Liver (tissue), 9 donors: ENCODE data around the gene ZNF835. TPM values are rescaled to one million over a fixed set of nuclear protein-coding genes. Genes with fewer than 3 reads are reported as not detected.

Experiments used
- DNase-seq: peaks from one replicate; pipeline ENCODE4 v3.0.0-alpha.2; 2017; ENCODE audit warnings: low spot score
- H3K27ac ChIP-seq, 2 donors: one replicate each; pipeline ENCODE4 v1.7.0; 2013; ENCODE audit warnings: inconsistent platforms in 2 of 2, low read length in 2 of 2, control low read depth in 1 of 2, low read depth in 1 of 2, mild to moderate bottlenecking in 1 of 2
- H3K27me3 ChIP-seq, 4 donors: one replicate each; pipeline versions ENCODE4 v1.6.1 to v1.7.0; 2013; ENCODE audit warnings: low read length in 3 of 4, inconsistent platforms in 1 of 4, mild to moderate bottlenecking in 1 of 4, moderate library complexity in 1 of 4; ENCODE audit not compliant: control insufficient read depth in 4 of 4, insufficient read depth in 4 of 4
- H3K36me3 ChIP-seq, 4 donors: one replicate each; pipeline versions ENCODE4 v1.6.1 to v1.7.0; 2013; ENCODE audit warnings: low read length in 3 of 4, mild to moderate bottlenecking in 3 of 4, low read depth in 1 of 4, moderate library complexity in 1 of 4; ENCODE audit not compliant: control insufficient read depth in 4 of 4, insufficient read depth in 3 of 4
- H3K4me1 ChIP-seq, 4 donors: one replicate each; pipeline versions ENCODE4 v1.6.1 to v1.7.0; 2013; ENCODE audit warnings: low read length in 3 of 4, mild to moderate bottlenecking in 3 of 4, moderate library complexity in 1 of 4; ENCODE audit not compliant: control insufficient read depth in 4 of 4, insufficient read depth in 4 of 4
- H3K4me3 ChIP-seq, 3 donors: one replicate each; pipeline versions ENCODE4 v1.6.1 to v1.7.0; 2013; ENCODE audit warnings: low read length in 3 of 3, control low read depth in 1 of 3, low read depth in 1 of 3, mild to moderate bottlenecking in 1 of 3
- H3K9ac ChIP-seq, 2 donors: one replicate each; pipeline ENCODE4 v1.7.0; 2013; ENCODE audit warnings: low read length in 2 of 2, mild to moderate bottlenecking in 2 of 2, moderate library complexity in 2 of 2, control low read depth in 1 of 2, low read depth in 1 of 2
- H3K9me3 ChIP-seq, 4 donors: one replicate each; pipeline versions ENCODE4 v1.6.1 to v1.7.0; 2013; ENCODE audit warnings: low read length in 3 of 4; ENCODE audit not compliant: control insufficient read depth in 4 of 4
- CTCF ChIP-seq: fragments of 150-350 bp; IDR thresholded peaks from 2 replicates; pipeline ENCODE4 v1.5.1; 2017; ENCODE audit warnings: improper control_type of control experiment, low read depth, low read length; ENCODE audit not compliant: missing input control
- EGR1 ChIP-seq, 2 donors: IDR thresholded peaks; 2 replicates each; pipeline ENCODE4 v1.6.1; 2016 to 2018; ENCODE audit warnings: antibody characterized with exemption in 2 of 2, low read depth in 2 of 2
- FOXA1 ChIP-seq: IDR thresholded peaks from 2 replicates; pipeline ENCODE4 v1.6.1; 2016; ENCODE audit warnings: antibody characterized with exemption
- FOXA2 ChIP-seq: IDR thresholded peaks from 2 replicates; pipeline ENCODE4 v1.6.1; 2016; ENCODE audit warnings: antibody characterized with exemption
- GABPA ChIP-seq, 2 donors: IDR thresholded peaks in 1 of 2; conservative IDR thresholded peaks in 1 of 2; 2 replicates each; pipeline ENCODE4 v1.6.1; 2016; ENCODE audit warnings: antibody characterized with exemption in 2 of 2, mild to moderate bottlenecking in 1 of 2, moderate library complexity in 1 of 2
- HNF4A ChIP-seq, 2 donors: conservative IDR thresholded peaks; 2 replicates each; pipeline ENCODE4 v1.6.1; 2016; ENCODE audit warnings: antibody characterized with exemption in 2 of 2, mild to moderate bottlenecking in 2 of 2
- HNF4G ChIP-seq: IDR thresholded peaks from 2 replicates; pipeline ENCODE4 v1.6.1; 2016; ENCODE audit warnings: antibody characterized with exemption
- JUND ChIP-seq, 2 donors: IDR thresholded peaks; 2 replicates each; pipeline ENCODE4 v1.6.1; 2016; ENCODE audit warnings: antibody characterized with exemption in 2 of 2
- NR2F2 ChIP-seq: IDR thresholded peaks from 2 replicates; pipeline ENCODE4 v1.6.1; 2016; ENCODE audit warnings: antibody characterized with exemption
- RAD21 ChIP-seq, 2 donors: IDR thresholded peaks; 2 replicates each; pipeline ENCODE4 v1.6.1; 2016; ENCODE audit warnings: antibody characterized with exemption in 2 of 2, mild to moderate bottlenecking in 2 of 2
- RXRA ChIP-seq, 2 donors: IDR thresholded peaks; 2 replicates each; pipeline ENCODE4 v1.6.1; 2017 to 2018; ENCODE audit warnings: antibody characterized with exemption in 2 of 2, mild to moderate bottlenecking in 1 of 2
- SP1 ChIP-seq: IDR thresholded peaks from 2 replicates; pipeline ENCODE4 v1.6.1; 2018; ENCODE audit warnings: antibody characterized with exemption, mild to moderate bottlenecking
- TAF1 ChIP-seq: conservative IDR thresholded peaks from 2 replicates; pipeline ENCODE4 v1.6.1; 2016; ENCODE audit warnings: antibody characterized with exemption, mild to moderate bottlenecking
- WGBS: extraction: QIAGEN DNeasy Blood & Tissue Kit; methylation state at CpG from one replicate; pipeline ENCODE4 v1.1.7; 2013; 5-methylcytosine and 5-hydroxymethylcytosine counted together
- polyA plus RNA-seq, 2 donors: library from polyadenylated mRNA; stranded (reverse) in 1 of 2; unstranded in 1 of 2; fragments of 200-250 nt in 1 of 2; fragments of >200 nt in 1 of 2; fragmentation: Nextera tagmentation in 1 of 2; extraction: Ambion mirVana in 1 of 2; gene quantifications; one replicate each; pipeline versions ENCODE4 v1.2.1 to v1.2.3, GENCODE V29; 2013 to 2015
- total RNA-seq, 2 donors: library from RNA; depleted of rRNA; stranded (reverse); fragments of >200 nt; gene quantifications; one replicate each; pipeline ENCODE4 v1.2.3, GENCODE V29; 2014
- TF ChIP-seq, protein P1 (sequence below): IDR thresholded peaks from 2 replicates; pipeline ENCODE4 v1.6.1; 2016; ENCODE audit warnings: antibody characterized with exemption
- TF ChIP-seq, protein P2 (sequence below): IDR thresholded peaks from 2 replicates; pipeline ENCODE4 v1.6.1; 2016; ENCODE audit warnings: antibody characterized with exemption
- TF ChIP-seq, protein P3 (sequence below): IDR thresholded peaks from 2 replicates; pipeline ENCODE4 v1.6.1; 2016; ENCODE audit warnings: antibody characterized with exemption
- TF ChIP-seq, protein P4 (sequence below): IDR thresholded peaks from 2 replicates; pipeline ENCODE4 v1.6.1; 2016; ENCODE audit warnings: antibody characterized with exemption, mild to moderate bottlenecking
- donor health status: healthy.
- donor health status: healthy.
- donor health status: healthy.
- donor health status: healthy.
- donor health status: healthy.

Gene ZNF835
- total and polyA plus RNA-seq, 4 donors, result 0.19 to 2.3 (median 0.76) TPM

- TF ChIP-seq, protein P1, sequence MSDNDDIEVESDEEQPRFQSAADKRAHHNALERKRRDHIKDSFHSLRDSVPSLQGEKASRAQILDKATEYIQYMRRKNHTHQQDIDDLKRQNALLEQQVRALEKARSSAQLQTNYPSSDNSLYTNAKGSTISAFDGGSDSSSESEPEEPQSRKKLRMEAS, result no peak
- TF ChIP-seq FOXA1 (no peak), EGR1 (IDR thresholded peaks at IDR 0.05; ENCODE audit: low read depth in 2 of 2) (no peak), FOXA2 (no peak), HNF4G (no peak), SP1 (no peak), JUND (IDR thresholded peaks at IDR 0.05) (no peak), CTCF (no peak), RXRA (IDR thresholded peaks at IDR 0.05) (no peak), GABPA (IDR thresholded peaks at IDR 0.05 in 1 of 2, conservative IDR thresholded peaks at IDR 0.05 in 1 of 2) (no peak), HNF4A (conservative IDR thresholded peaks at IDR 0.05) (no peak)
- TF ChIP-seq, protein P2, sequence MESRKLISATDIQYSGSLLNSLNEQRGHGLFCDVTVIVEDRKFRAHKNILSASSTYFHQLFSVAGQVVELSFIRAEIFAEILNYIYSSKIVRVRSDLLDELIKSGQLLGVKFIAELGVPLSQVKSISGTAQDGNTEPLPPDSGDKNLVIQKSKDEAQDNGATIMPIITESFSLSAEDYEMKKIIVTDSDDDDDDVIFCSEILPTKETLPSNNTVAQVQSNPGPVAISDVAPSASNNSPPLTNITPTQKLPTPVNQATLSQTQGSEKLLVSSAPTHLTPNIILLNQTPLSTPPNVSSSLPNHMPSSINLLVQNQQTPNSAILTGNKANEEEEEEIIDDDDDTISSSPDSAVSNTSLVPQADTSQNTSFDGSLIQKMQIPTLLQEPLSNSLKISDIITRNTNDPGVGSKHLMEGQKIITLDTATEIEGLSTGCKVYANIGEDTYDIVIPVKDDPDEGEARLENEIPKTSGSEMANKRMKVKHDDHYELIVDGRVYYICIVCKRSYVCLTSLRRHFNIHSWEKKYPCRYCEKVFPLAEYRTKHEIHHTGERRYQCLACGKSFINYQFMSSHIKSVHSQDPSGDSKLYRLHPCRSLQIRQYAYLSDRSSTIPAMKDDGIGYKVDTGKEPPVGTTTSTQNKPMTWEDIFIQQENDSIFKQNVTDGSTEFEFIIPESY, result no peak
- TF ChIP-seq, protein P3, sequence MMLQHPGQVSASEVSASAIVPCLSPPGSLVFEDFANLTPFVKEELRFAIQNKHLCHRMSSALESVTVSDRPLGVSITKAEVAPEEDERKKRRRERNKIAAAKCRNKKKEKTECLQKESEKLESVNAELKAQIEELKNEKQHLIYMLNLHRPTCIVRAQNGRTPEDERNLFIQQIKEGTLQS, result no peak
- Histone ChIP-seq H3K9me3 (peaks cover 2 to 14% (median 5%) of the 10 kb centered on the region in 4 donors), H3K27me3 (no peaks in the 10 kb centered on the region), H3K27ac (no peak overlapping the region), H3K9ac (no peak overlapping the region), H3K36me3 (no peaks in the 10 kb centered on the region), H3K4me3 (no peak overlapping the region), H3K4me1 (no peaks in the 10 kb centered on the region)
- no peak for DNase-seq
- WGBS, result 8% methylated on average over 1 of the region's 1 CpG
Measured at GRCh38 chr19:56710437-56710836, 38.9 kb upstream of the ZNF835 start.

DNA sequence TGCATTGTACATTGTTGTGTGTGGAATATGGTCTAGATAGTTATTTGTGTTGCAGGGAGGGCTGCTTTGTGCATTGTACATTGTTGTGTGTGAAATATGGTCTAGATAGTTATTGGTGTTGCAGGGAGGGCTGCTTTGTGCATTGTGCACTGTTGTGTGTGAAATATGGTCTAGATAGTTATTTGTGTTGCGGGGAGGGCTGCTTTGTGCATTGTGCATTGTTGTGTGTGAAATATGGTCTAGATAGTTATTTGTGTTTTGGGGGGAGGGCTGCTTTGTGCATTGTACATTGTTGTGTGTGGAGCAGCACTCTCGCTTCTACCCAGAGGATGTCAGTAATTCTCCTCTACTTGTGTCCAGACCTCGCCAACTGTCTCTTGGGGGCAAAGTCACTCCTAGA, 36.3 kb upstream of the ZNF835 start:
- no peaks in the 10 kb centered on the region for H3K27me3 ChIP-seq
- no peak overlapping the region for H3K4me3 ChIP-seq
- H3K27ac ChIP-seq, result no peak overlapping the region
- no peak overlapping the region for H3K9ac ChIP-seq
- WGBS, result 56% methylated on average over 3 of the region's 3 CpGs
- H3K9me3 ChIP-seq, result peaks cover 2 to 12% (median 7%) of the 10 kb centered on the region in 4 donors
- TF ChIP-seq TAF1, result no peak
- no peak for TF ChIP-seq NR2F2
- TF ChIP-seq CTCF, result no peak
- no peak for TF ChIP-seq GABPA (IDR thresholded peaks at IDR 0.05 in 1 of 2, conservative IDR thresholded peaks at IDR 0.05 in 1 of 2)
- TF ChIP-seq FOXA1, result no peak
- no peak for TF ChIP-seq SP1
- TF ChIP-seq HNF4A (conservative IDR thresholded peaks at IDR 0.05), result no peak
- TF ChIP-seq HNF4G, result no peak
- TF ChIP-seq, protein P2, result no peak
- TF ChIP-seq, protein P1, result no peak
- TF ChIP-seq JUND (IDR thresholded peaks at IDR 0.05), result no peak
- TF ChIP-seq RAD21 (IDR thresholded peaks at IDR 0.05), result no peak
- TF ChIP-seq FOXA2, result no peak
- TF ChIP-seq, protein P4, sequence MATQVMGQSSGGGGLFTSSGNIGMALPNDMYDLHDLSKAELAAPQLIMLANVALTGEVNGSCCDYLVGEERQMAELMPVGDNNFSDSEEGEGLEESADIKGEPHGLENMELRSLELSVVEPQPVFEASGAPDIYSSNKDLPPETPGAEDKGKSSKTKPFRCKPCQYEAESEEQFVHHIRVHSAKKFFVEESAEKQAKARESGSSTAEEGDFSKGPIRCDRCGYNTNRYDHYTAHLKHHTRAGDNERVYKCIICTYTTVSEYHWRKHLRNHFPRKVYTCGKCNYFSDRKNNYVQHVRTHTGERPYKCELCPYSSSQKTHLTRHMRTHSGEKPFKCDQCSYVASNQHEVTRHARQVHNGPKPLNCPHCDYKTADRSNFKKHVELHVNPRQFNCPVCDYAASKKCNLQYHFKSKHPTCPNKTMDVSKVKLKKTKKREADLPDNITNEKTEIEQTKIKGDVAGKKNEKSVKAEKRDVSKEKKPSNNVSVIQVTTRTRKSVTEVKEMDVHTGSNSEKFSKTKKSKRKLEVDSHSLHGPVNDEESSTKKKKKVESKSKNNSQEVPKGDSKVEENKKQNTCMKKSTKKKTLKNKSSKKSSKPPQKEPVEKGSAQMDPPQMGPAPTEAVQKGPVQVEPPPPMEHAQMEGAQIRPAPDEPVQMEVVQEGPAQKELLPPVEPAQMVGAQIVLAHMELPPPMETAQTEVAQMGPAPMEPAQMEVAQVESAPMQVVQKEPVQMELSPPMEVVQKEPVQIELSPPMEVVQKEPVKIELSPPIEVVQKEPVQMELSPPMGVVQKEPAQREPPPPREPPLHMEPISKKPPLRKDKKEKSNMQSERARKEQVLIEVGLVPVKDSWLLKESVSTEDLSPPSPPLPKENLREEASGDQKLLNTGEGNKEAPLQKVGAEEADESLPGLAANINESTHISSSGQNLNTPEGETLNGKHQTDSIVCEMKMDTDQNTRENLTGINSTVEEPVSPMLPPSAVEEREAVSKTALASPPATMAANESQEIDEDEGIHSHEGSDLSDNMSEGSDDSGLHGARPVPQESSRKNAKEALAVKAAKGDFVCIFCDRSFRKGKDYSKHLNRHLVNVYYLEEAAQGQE, result no peak
- H3K4me1 ChIP-seq, result no peaks in the 10 kb centered on the region
- DNase-seq, result no peak
- no peaks in the 10 kb centered on the region for H3K36me3 ChIP-seq
